ENCODE results near the gene COTL1. TPM values are rescaled to one million over a fixed set of nuclear protein-coding genes. Genes with fewer than 3 reads are reported as not detected.

COTL1 gene
- total and polyA plus RNA-seq, 2 of the 13 experiments (the other 11 are each of a cell fraction or from before 2014, with no cell fraction given): 8.7 to 16.9 TPM

GRCh38 chr16:84647828-84648594 is 30.1 kb upstream of the COTL1 start, which contains the start of gene KLHL36 (continued):
- TF ChIP-seq RORA (CRISPR knock-in tag; IDR thresholded peaks at IDR 0.05) (no peak), ZBTB37 (CRISPR knock-in tag; IDR thresholded peaks at IDR 0.05) (no peak), ZMYM4 (CRISPR knock-in tag; IDR thresholded peaks at IDR 0.05) (peak; percentile 33; the same call in 1 of the 2 replicates), ZNF264 (CRISPR knock-in tag; IDR thresholded peaks at IDR 0.05) (no peak), KDM1A (CRISPR knock-in tag; IDR thresholded peaks at IDR 0.05) (no peak), GPN1 (CRISPR knock-in tag; IDR thresholded peaks at IDR 0.05; ENCODE audit: borderline replicate concordance) (no peak), ZNF280D (CRISPR knock-in tag; IDR thresholded peaks at IDR 0.05) (no peak), HMGA1 (CRISPR knock-in tag; conservative IDR thresholded peaks at IDR 0.05) (no peak), ZFAT (CRISPR knock-in tag; conservative IDR thresholded peaks at IDR 0.05) (no peak), ATF7 (IDR thresholded peaks at IDR 0.05) (no peak), ATF7 (CRISPR knock-in tag; IDR thresholded peaks at IDR 0.05) (no peak), MED1 (CRISPR knock-in tag; IDR thresholded peaks at IDR 0.05) (peak; percentile 37; the same call in 1 of the 2 replicates), SNAPC5 (CRISPR knock-in tag; IDR thresholded peaks at IDR 0.05; ENCODE audit: borderline replicate concordance) (no peak), HNF4A (CRISPR knock-in tag; IDR thresholded peaks at IDR 0.05) (no peak), GLMP (CRISPR knock-in tag; IDR thresholded peaks at IDR 0.05; ENCODE audit: borderline replicate concordance) (no peak), ZSCAN30 (CRISPR knock-in tag; IDR thresholded peaks at IDR 0.05) (0 out of 2 replicates have a peak, but pooled peaks have one; percentile 62), ZNF740 (CRISPR knock-in tag; IDR thresholded peaks at IDR 0.05) (no peak)
